Measurements from ENCODE around the gene EML4.
"Not testable (repeated sequence)": the region's sequence is repeated elsewhere in the genome, so short reads cannot be mapped to it uniquely, and the experiment has no call there.

EML4 gene

DNA sequence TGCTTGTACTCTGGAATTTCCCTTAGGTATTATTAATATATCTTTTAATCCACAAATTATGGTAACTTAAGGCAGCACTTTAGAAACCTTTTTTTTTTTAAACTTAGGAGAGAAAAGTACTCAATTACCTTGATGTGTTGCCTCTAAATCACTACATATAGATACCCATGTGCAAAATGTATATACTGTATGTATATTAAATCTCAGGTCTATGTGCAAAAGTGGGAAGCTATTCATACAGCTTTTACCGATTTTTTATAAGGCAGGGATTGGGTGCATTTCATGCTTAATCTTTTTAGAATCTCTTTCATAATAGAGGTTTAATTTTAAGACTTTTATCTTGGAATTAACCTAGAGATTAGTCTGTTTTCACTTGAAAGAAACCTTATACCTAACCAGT is 3.4 kb downstream of the EML4 start:
- no peak for DNase-seq (ENCODE audit: low spot score)

DNA sequence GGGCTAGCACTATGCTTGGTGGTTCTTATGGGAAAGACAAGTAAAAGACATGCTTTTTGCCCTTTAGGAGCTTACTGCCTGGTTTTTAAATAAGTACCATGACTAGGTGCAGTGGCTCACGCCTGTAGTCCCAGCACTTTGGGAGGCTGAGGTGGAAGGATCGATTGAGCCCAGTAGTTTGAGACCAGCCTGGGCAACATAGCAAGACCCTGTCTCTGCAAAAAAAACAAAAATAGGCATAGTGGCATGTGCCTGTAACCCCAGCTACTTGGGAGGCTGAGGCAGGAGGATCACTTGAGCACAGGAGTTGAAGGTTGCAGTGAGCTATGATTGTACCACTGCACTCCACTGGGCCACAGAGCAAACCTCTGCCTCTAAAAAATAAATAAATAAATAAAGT is 4.3 kb downstream of the EML4 start:
- not testable (repeated sequence) for DNase-seq (ENCODE audit: low spot score)

DNA sequence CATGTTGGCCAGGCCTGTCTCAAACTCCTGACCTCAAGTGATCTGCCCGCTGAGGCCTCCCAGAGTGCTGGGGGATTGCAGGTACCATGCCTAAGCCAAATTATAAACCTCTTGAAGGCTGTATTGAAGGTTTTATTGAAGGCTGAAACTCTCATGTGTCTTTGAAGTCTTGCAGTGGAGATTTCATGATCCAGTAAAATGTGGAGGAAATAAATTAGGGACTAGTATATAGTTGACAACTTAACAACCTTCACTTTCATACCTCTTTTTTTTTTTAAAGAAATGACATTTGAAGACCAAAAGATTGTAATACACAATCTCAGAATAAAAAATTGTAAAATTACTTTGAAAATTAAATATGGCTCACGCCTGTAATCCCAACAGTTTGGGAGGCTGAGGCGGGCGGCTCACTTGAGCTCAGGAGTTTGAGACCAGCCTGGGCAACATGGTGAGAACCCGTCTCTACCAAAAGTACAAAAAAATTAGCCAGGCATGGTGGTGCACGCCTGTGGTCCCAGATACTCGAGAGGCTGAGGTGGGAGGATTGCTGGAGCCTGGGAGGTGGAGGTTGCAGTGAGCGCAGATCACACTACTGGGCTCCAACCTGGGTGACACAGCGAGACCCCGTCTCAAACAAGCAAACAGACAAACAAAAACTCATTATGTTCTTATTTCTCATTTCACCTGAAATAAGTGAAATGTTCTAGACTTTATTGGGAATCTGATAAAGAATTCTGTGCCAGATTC is 8.0 kb downstream of the EML4 start:
- no peak for DNase-seq (ENCODE audit: low spot score)

DNA sequence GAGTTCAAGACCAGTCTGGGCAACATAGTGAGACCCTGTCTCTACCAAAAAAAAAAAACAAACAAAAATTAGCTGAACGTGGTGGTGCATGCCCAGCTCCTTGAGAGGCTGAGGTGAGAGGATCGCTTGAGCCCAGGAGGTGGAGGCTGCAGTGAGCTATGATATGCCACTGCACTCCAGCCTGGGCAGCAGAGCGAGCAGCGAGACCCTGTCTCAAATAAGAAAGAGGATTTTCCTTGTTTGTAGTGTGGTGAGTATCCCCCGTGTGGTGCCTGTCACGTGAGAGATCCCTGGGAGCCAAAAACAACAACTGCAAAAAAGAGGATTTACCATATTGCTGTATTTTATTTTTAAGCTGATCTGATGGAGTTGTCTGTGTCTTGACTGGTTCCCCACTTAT is 9.2 kb downstream of the EML4 start:
- DNase-seq (ENCODE audit: low spot score) = no peak

DNA sequence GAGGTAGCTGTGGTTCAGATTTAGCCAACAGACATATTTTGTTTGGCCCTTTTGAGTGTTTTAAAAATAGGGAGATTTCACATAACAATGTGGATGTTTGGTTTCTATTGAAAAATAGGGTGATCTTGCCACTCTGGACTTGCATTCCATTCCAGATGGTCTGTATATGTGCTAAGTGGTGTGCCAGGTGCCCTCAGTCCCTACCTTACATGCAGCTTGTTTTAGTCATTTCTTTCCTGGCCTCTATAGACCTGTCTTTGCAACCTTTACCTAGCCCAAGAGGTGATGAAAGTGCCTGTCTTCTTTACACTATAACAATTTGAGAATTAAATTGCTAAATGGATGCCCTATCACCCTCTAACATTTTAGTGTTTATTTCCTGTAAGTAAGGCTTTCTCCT is 11.1 kb downstream of the EML4 start:
- DNase-seq (ENCODE audit: low spot score) = no peak

DNA sequence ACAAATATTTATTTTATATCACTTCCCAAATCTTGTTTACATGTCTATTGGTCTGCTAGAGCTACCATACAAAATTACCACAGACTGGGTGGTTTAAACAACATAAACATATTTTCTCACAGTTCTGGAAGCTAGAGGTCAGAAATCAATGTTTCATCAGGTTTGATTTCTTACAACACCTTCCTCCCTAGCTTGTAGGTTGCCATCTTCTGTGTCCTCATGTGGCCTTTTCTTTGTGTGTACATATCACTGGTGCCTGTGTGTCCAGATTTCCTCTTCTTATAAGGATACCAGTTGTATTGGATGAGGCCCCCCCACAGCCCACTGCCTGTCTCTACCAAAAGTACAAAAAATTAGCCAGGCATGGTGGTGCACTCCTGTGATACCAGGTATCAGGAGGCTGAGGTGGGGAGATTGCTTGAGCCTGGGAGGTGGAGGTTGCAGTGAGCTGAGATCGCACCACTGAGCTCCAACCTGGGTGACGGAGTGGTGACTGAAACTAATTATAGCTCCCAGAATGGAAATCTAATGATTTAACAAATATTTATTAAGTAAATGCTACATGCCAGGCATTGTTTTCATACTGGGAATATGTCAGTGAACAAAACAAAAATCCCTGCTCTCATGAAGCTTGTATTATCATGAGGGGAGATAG is 13.6 kb downstream of the EML4 start:
- DNase-seq (ENCODE audit: low spot score) = no peak

DNA sequence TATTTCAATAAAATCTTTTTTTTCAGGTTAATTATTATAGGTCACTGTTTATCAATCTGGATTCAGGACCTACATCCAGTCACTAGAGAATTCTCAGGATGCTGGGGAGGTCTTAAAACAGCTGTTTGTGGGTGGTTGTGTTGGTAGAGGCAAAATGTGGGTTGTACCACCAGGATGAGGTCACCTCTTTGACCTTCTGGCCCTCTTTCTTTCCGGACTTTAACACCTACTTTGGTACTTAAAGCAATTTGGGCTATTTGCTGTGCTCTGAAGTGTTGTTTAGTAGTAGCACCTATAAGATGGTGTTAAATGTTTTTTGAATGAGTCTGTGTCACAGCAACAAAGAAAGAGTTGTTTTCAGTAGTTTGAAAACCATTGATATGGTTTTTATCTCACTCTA is 14.6 kb downstream of the EML4 start:
- DNase-seq (ENCODE audit: low spot score) = no peak

DNA sequence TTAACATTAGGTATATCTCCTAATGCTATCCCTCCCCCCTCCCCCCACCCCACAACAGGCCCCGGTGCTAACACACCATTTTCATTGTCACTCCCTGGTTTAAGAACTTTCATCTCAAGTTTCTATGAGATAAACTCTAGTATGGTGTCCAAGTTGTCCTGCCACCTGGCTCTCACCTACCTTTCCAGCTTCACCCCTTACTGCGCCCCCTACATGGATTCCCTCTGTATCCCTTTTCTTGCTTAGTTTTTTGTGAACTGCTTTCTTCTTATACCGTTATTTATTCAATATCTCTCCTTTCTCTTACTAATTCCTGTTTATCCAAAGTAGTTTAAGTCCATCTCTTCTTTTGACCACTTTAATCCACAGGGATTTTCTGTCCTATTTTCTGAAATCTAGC is 15.2 kb downstream of the EML4 start:
- no peak for DNase-seq (ENCODE audit: low spot score)

DNA sequence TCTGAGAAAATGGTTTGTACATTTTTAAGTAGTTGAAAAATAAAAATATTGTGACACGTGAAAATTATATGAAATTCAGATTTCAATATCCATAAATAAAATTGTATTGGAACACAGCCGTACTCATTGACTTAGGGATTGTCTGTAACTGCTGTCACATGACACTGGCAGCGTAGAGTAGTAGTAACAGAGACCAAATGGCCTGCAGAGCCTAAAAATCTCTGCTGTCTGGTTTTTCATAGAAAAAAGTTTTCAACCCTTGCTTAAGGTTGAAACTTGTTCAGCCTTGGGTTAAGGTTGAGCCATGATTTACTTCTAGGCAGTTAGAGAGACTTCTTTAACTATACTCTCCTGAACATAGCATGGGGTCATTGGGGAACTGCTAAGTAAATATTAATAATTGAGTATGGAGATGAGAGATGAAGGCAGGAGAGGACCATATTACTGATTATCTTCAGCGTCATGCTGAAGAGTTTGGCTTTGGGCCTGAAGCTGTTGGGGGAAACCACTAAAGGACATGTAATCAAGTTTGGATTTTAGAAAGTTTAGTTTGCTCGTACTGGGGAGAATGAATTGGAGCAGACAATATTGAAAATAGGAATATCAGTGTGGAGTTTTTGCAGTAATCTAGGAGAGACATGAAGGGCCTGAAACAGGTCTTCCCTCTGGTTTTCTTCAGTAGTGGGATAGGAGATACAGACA is 16.2 kb downstream of the EML4 start:
- no peak for DNase-seq (ENCODE audit: low spot score)

DNA sequence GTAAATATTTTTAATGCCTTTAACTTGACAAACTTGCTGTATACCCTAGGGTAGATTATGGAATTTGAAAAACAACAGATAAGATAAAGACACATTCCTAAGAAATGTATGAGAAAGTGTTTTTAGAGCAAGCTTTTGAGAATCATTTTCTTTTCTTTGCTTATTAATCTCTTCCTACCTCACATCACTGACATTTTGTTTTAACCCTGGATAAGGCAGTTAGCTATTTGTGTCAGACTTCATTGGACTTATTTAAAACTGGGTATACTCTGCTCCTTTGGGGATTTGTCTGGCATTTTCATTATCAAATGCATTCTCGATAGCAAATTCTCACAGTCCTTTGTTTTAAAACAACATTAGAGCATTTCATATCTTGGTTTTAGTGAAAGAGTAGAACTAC is 17.2 kb downstream of the EML4 start:
- no peak for DNase-seq (ENCODE audit: low spot score)

DNA sequence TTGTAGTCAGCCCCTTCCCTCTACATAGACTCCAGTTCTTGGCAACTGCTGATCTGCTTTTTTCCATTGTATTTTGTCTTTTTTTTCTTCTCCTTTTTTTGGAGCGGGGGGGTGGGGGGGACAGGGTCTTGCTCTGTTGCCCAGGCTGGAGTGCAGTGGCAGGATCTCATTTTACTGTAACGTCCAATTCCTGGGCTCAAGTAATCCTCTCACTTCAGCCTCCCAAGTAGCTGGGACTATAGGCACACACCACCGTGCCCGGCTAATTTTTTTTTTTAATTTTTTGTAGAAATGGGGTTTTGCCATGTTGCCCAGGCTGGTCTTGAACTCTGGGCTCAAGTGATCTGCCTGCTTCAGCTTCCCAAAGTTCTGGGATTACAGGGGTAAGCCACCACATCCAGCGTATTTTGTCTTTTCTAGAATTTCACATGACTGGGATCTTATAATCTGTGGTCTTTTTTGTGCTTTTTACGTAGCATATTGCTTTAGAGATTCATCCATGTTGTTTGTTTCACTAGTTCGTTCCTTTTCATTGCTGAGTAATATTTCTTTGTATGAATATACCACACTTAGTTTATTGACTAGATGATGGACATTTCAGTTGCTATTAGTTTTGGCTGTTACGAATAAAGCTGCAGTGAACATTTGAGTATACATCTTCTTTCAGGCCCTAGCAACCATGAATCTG is 17.9 kb downstream of the EML4 start:
- DNase-seq (ENCODE audit: low spot score) = no peak

DNA sequence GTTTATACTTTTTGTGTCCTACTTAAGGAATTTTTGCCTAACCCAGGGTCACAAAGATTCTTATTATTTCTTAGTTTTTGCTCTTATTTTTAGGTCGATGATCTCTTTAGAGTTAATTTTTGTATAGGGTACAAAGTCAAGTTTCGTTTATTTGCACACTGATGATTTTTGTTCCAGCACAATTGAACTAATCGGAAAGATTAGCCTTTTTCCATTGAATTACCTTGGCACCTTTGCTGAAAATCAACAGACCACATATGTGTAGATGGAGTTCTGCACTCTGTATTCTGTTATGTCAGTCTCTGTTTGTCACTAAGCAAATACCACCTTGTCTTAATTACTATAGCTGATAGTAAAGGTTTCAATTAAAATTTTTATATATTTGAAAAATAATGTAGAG is 18.7 kb downstream of the EML4 start:
- DNase-seq (ENCODE audit: low spot score) = no peak

DNA sequence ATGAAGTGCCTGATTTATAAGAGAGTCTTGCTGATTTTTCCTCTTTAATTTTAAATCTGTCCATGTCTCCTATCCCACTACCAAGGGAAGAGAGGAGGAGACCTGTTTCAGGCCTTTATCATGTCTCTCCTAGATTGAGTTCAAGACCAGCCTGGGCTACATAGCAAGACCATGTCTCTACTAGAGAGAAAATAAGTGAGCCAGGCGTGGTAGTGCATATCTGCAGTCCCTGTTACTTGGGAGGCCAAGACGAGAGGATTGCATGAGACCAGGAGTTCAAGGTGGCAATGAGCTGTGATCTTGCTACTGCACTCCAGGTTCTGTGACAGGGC is 20.0 kb downstream of the EML4 start:
- DNase-seq (ENCODE audit: low spot score) = no peak

DNA sequence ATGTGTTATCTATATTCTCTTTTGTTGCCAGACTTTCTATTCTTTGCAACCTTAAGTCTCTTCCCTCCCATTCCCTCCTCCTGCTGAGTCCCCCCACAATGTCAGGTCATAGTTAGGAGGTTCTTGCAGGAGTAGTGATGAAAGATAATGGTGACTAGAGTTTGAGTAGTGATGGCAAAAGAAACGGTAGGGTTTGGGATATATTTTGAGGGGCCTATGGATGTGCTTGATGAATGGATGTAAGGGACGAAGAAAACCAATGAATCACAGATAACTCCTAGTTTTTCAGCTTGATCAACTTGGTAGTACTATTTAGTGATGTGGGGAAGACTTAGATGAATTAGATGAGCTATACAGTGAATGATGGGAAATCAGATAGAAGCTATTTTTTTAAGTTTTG is 21.0 kb downstream of the EML4 start:
- DNase-seq (ENCODE audit: low spot score) = no peak

DNA sequence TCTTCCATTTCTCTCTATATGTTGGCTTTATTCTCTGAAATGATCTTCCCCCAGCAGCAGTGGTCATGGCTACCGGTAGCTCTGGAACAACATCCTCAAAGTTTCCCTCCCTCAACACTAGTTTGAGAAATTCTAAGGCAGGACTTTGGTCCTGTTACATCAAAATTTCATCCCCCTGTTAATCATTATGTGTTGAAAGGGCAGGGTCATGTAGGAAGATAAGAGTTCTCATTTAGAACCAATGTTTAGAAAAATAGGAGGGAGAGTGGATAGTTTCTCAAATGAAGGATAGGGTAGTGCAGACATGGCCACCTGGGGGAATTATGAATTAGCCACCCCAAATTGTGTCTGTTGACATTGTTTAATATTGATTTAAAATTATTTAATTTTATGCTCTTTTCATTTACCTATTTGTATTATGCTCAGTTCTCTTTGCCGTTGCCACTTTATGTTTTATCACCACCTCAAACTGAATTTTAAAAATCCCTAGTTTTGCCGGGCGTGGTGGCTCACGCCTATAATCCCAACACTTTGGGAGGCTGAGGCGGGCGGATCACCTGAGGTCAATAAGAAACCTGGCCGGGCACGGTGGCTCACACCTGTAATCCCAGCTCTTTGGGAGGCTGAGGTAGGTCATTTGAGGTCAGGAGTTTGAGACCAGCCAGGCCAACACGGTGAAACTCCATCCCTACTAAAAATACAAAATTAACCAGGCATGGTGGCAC is 22.3 kb downstream of the EML4 start:
- DNase-seq (ENCODE audit: low spot score) = no peak

DNA sequence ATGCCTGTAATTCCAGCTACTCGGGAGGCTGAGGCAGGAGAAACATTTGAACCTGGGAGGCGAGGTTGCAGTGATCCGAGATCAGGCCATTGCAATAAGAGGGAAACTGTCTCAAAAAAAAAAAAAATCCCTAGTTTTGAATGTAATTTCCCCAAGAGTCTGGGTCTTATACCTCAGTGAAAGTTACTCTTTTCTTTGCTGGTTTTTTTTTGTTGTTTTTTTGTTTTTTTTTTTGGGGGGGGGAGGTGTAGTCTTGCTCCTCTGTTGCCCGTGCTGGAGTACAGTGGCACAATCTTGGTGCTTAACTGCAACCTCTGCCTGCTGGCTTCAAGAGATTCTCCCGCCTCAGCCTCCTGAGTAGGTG is 22.8 kb downstream of the EML4 start:
- DNase-seq (ENCODE audit: low spot score) = no peak

DNA sequence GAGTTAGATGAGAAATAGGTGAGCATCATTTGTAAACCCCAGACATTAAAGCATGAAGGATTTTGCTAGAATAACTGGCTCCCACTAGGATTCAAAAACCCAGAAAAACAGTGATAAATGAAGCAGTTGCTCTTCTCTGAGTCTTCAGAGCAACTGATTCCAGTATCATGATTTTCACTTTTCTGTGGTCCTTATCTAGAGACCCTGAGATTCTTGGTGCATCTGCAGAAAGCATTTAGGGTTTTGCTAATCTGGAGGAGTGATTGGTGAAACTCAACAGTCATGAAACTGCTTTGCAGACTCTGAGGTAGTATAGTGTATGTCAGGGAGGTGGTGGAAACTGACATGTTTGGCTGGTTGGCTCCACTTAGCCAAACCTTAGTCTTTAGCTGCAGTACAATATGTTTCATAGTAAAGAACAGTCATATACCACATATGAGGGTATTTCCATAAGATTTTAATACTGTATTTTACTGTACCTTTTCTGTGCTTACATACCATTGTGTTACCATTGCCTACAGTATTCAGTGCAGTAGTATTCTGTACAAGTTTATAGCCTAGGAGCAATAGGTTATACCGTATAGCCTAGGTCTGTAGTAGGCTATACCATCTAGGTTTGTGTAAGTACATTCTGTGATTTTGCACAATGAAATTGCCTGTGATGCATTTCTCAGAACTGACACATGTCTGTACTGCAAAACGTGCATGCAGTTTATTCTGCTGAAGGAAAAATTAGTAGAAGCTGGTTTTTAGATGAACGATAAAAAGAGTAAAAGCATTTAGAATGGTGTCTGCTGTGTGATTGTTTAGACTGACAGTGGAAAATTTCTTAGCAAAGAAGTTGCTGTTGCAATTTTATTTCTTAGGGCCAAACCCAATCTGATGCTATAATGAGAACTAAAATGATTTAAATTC is 23.8 kb downstream of the EML4 start:
- DNase-seq (ENCODE audit: low spot score) = no peak

DNA sequence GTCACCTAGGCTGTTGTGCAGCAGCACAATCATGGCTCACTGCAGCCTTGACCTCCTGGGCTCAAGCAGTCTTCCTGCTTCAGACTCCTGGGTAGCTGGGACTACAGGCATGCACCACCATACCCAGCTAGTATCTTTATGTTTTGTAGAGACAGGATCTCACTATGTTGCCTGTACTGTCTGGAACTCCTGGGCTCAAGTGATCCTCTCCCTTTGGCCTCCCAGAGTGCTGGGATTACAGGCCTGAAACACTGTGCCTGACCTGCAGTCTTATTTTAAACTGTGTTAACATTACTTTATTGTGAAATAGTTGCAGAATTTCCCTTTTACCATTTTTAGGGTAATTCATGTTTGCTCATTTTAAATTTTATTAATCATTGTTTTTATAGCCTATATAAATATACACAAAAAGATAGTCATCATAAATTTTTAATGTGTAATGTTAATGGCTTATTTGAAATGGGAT is 24.6 kb downstream of the EML4 start:
- no peak for DNase-seq (ENCODE audit: low spot score)

DNA sequence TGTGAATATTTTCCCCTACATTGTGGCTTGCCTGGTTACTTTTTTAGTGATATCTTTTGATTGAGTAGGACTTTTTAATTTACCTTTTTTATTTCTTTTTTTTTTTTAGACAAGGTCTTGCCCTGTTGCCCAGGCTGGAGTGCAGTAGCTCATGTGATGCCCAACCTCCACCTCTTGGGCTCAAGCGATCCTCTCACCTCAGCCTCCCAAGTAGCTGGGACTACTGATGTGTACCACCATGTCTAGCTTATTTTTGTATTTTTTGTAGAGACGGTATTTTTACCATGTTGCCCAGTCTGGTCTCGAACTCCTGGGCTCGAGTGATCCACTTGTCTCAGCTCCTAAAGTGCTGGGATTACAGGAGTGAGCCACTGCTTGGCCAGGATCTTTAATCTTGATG is 25.3 kb downstream of the EML4 start:
- DNase-seq (ENCODE audit: low spot score) = no peak

DNA sequence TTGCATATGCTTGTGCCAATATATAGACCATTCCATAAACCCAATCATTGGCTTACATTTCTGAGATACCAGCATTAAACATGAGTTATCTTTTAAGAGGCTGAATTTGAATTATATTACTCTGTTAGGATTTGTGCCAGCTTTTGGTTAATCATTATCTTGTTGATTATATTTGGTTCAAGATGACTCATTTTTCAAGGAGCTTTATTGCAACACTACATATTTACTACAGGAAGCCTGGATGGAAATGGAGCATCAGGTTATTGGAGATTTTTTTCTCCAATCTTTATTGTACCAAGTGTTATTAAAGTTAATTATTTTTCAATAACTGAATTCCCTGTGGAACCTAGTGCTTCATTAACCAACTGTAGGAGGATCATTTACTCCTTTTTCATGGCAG is 26.4 kb downstream of the EML4 start:
- peak; percentile 4 for DNase-seq (ENCODE audit: low spot score)

DNA sequence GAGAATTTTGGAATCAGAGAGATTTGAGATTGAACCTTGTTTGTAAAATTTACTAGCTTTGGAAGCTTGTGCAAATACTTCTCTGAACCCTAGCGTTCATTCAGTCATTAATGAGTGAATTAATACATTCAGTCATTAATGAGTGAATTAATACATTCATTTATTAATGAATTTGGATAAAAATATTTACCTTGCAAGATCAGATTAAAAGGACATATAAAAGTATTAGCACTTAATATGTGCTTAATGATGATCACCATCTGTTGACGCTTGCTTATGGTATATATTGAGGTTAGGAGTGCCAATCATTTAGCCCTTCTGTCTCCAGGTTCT is 26.9 kb downstream of the EML4 start:
- no peak for DNase-seq (ENCODE audit: low spot score)

Measured in RKO (cell line).